Measurements from ENCODE around the gene PLCB4. TPM values are rescaled to one million over a fixed set of nuclear protein-coding genes. Genes with fewer than 3 reads are reported as not detected.
A peak's percentile ranks its signal among the peaks of the same experiment; 100 is the strongest.

PLCB4 gene
- total and polyA plus RNA-seq, 4 donors: 17.1 to 32.5 (median 21.2) TPM

- WGBS (ENCODE audit: insufficient coverage): 100% methylated on average over 2 of the region's 4 CpGs
Observed at GRCh38 chr20:9498322-9498721, 429.4 kb downstream of the PLCB4 start.

GRCh38 chr20:9499126-9499899 is 430.4 kb downstream of the PLCB4 start:
- WGBS (ENCODE audit: insufficient coverage): 84% methylated on average over 5 of the region's 5 CpGs
- Histone ChIP-seq H3K9me3 (ENCODE audit: control insufficient read depth, insufficient read depth, low read length) (no peaks in the 10 kb centered on the region), H3K4me1 (ENCODE audit: control insufficient read depth, insufficient read depth, low read length) (no peaks in the 10 kb centered on the region), H3K27ac (ENCODE audit: low read depth, low read length) (no peak overlapping the region), H3K27me3 (ENCODE audit: control insufficient read depth, insufficient read depth, low read length) (no peaks in the 10 kb centered on the region), H3K4me3 (ENCODE audit: low read depth, low read length) (no peak overlapping the region), H3K36me3 (ENCODE audit: control insufficient read depth, insufficient read depth, low read length) (no peaks in the 10 kb centered on the region)
- no peak for DNase-seq (ENCODE audit: low read depth in 4 of 6, low spot score in 6 of 6)

More at GRCh38 chr20:9498322-9498721, 429.4 kb downstream of the PLCB4 start:
- DNase-seq (ENCODE audit: low read depth in 4 of 6, low spot score in 6 of 6): no peak
- Histone ChIP-seq H3K27ac (ENCODE audit: low read depth, low read length) (no peak overlapping the region), H3K4me1 (ENCODE audit: control insufficient read depth, insufficient read depth, low read length) (no peaks in the 10 kb centered on the region), H3K36me3 (ENCODE audit: control insufficient read depth, insufficient read depth, low read length) (no peaks in the 10 kb centered on the region), H3K9me3 (ENCODE audit: control insufficient read depth, insufficient read depth, low read length) (no peaks in the 10 kb centered on the region), H3K27me3 (ENCODE audit: control insufficient read depth, insufficient read depth, low read length) (no peaks in the 10 kb centered on the region), H3K4me3 (ENCODE audit: low read depth, low read length) (no peak overlapping the region)

GRCh38 chr20:9500121-9500520 is 431.2 kb downstream of the PLCB4 start:
- H3K27ac ChIP-seq (ENCODE audit: low read depth, low read length): no peak overlapping the region
- H3K9me3 ChIP-seq (ENCODE audit: control insufficient read depth, insufficient read depth, low read length): no peaks in the 10 kb centered on the region
- WGBS (ENCODE audit: insufficient coverage): 23% methylated on average over 2 of the region's 2 CpGs
- H3K4me1 ChIP-seq (ENCODE audit: control insufficient read depth, insufficient read depth, low read length): no peaks in the 10 kb centered on the region
- no peak overlapping the region for H3K4me3 ChIP-seq (ENCODE audit: low read depth, low read length)
- no peak for DNase-seq (ENCODE audit: low read depth in 4 of 6, low spot score in 6 of 6)
- H3K27me3 ChIP-seq (ENCODE audit: control insufficient read depth, insufficient read depth, low read length): no peaks in the 10 kb centered on the region
- H3K36me3 ChIP-seq (ENCODE audit: control insufficient read depth, insufficient read depth, low read length): no peaks in the 10 kb centered on the region

GRCh38 chr20:9501473-9501872 is 432.6 kb downstream of the PLCB4 start:
- Histone ChIP-seq H3K4me3 (ENCODE audit: low read depth, low read length) (no peak overlapping the region), H3K36me3 (ENCODE audit: control insufficient read depth, insufficient read depth, low read length) (no peaks in the 10 kb centered on the region), H3K4me1 (ENCODE audit: control insufficient read depth, insufficient read depth, low read length) (peaks cover 6% of the 10 kb centered on the region), H3K27ac (ENCODE audit: low read depth, low read length) (no peak overlapping the region), H3K27me3 (ENCODE audit: control insufficient read depth, insufficient read depth, low read length) (peaks cover 13% of the 10 kb centered on the region), H3K9me3 (ENCODE audit: control insufficient read depth, insufficient read depth, low read length) (no peaks in the 10 kb centered on the region)
- no peak for DNase-seq (ENCODE audit: low read depth in 4 of 6, low spot score in 6 of 6)
- WGBS (ENCODE audit: insufficient coverage): no CpG with 5 or more reads among the region's 2 CpGs

- H3K4me1 ChIP-seq (ENCODE audit: control insufficient read depth, insufficient read depth, low read length): peaks cover 29% of the 10 kb centered on the region
- no peak overlapping the region for H3K4me3 ChIP-seq (ENCODE audit: low read depth, low read length)
- H3K9me3 ChIP-seq (ENCODE audit: control insufficient read depth, insufficient read depth, low read length): no peaks in the 10 kb centered on the region
- no peaks in the 10 kb centered on the region for H3K36me3 ChIP-seq (ENCODE audit: control insufficient read depth, insufficient read depth, low read length)
- no peak overlapping the region for H3K27ac ChIP-seq (ENCODE audit: low read depth, low read length)
- peak in 2 of 6 donors; percentile 43 to 83 for DNase-seq (ENCODE audit: low read depth in 4 of 6, low spot score in 6 of 6)
- WGBS (ENCODE audit: insufficient coverage): 11% methylated on average over 4 of the region's 9 CpGs
- H3K27me3 ChIP-seq (ENCODE audit: control insufficient read depth, insufficient read depth, low read length): peaks cover 35% of the 10 kb centered on the region
Observed at GRCh38 chr20:9503526-9504245, 434.8 kb downstream of the PLCB4 start.

GRCh38 chr20:9506280-9506821 is 437.5 kb downstream of the PLCB4 start:
- peak in 1 of 6 donors; percentile 42 for DNase-seq (ENCODE audit: low read depth in 4 of 6, low spot score in 6 of 6)
- WGBS (ENCODE audit: insufficient coverage): 19% methylated on average over 29 of the region's 34 CpGs
- no peaks in the 10 kb centered on the region for H3K36me3 ChIP-seq (ENCODE audit: control insufficient read depth, insufficient read depth, low read length)
- H3K4me1 ChIP-seq (ENCODE audit: control insufficient read depth, insufficient read depth, low read length): peaks cover 32% of the 10 kb centered on the region
- peaks cover 44% of the 10 kb centered on the region for H3K27me3 ChIP-seq (ENCODE audit: control insufficient read depth, insufficient read depth, low read length)
- H3K27ac ChIP-seq (ENCODE audit: low read depth, low read length): no peak overlapping the region
- no peaks in the 10 kb centered on the region for H3K9me3 ChIP-seq (ENCODE audit: control insufficient read depth, insufficient read depth, low read length)
- H3K4me3 ChIP-seq (ENCODE audit: low read depth, low read length): peak overlapping the region; percentile 16

- H3K27ac ChIP-seq (ENCODE audit: low read depth, low read length): no peak overlapping the region
- WGBS (ENCODE audit: insufficient coverage): 2% methylated on average over 31 of the region's 31 CpGs
- peaks cover 32% of the 10 kb centered on the region for H3K4me1 ChIP-seq (ENCODE audit: control insufficient read depth, insufficient read depth, low read length)
- no peaks in the 10 kb centered on the region for H3K9me3 ChIP-seq (ENCODE audit: control insufficient read depth, insufficient read depth, low read length)
- peak in 2 of 6 donors; percentile 44 to 85 for DNase-seq (ENCODE audit: low read depth in 4 of 6, low spot score in 6 of 6)
- no peaks in the 10 kb centered on the region for H3K36me3 ChIP-seq (ENCODE audit: control insufficient read depth, insufficient read depth, low read length)
- peak overlapping the region; percentile 16 for H3K4me3 ChIP-seq (ENCODE audit: low read depth, low read length)
- peaks cover 44% of the 10 kb centered on the region for H3K27me3 ChIP-seq (ENCODE audit: control insufficient read depth, insufficient read depth, low read length)
Observed at GRCh38 chr20:9506964-9507369, 438.1 kb downstream of the PLCB4 start.

- Histone ChIP-seq H3K4me3 (ENCODE audit: low read depth, low read length) (peak overlapping the region; percentile 5), H3K9me3 (ENCODE audit: control insufficient read depth, insufficient read depth, low read length) (no peaks in the 10 kb centered on the region), H3K4me1 (ENCODE audit: control insufficient read depth, insufficient read depth, low read length) (peaks cover 32% of the 10 kb centered on the region), H3K27ac (ENCODE audit: low read depth, low read length) (no peak overlapping the region), H3K36me3 (ENCODE audit: control insufficient read depth, insufficient read depth, low read length) (no peaks in the 10 kb centered on the region), H3K27me3 (ENCODE audit: control insufficient read depth, insufficient read depth, low read length) (peaks cover 44% of the 10 kb centered on the region)
- 26% methylated on average over 36 of the region's 37 CpGs for WGBS (ENCODE audit: insufficient coverage)
- DNase-seq (ENCODE audit: low read depth in 4 of 6, low spot score in 6 of 6): peak in 1 of 6 donors; percentile 52
Observed at GRCh38 chr20:9507544-9508239, 438.8 kb downstream of the PLCB4 start.

- Histone ChIP-seq H3K27ac (ENCODE audit: low read depth, low read length) (peak overlapping the region; percentile 25), H3K27me3 (ENCODE audit: control insufficient read depth, insufficient read depth, low read length) (peaks cover 44% of the 10 kb centered on the region), H3K36me3 (ENCODE audit: control insufficient read depth, insufficient read depth, low read length) (no peaks in the 10 kb centered on the region), H3K4me3 (ENCODE audit: low read depth, low read length) (peak overlapping the region; percentile 5), H3K9me3 (ENCODE audit: control insufficient read depth, insufficient read depth, low read length) (no peaks in the 10 kb centered on the region), H3K4me1 (ENCODE audit: control insufficient read depth, insufficient read depth, low read length) (peaks cover 32% of the 10 kb centered on the region)
- DNase-seq (ENCODE audit: low read depth in 4 of 6, low spot score in 6 of 6): no peak
- WGBS (ENCODE audit: insufficient coverage): 20% methylated on average over 10 of the region's 23 CpGs
Observed at GRCh38 chr20:9508240-9508661, 439.4 kb downstream of the PLCB4 start.

Data from spinal cord (tissue), 10 donors.